Measurements from ENCODE around the gene GSTM2.

GRCh38 chr1:109639841-109640184, 28.0 kb upstream of the GSTM2 start:
- TF ChIP-seq SNAI2 (CRISPR knock-in tag; IDR thresholded peaks at IDR 0.05) (no peak), TCF4 (CRISPR knock-in tag; IDR thresholded peaks at IDR 0.05; ENCODE audit: borderline replicate concordance) (no peak)

Measured in SK-N-SH treated with all-trans-retinoic acid at 6 μM for 48 hours (cell line).